Hepatocyte (in vitro differentiated cells): ENCODE measurements around the gene ALK.

Experiments
- EZH2 ChIP-seq: fragments of 200-600 bp; sonication (generic); IDR thresholded peaks from 2 replicates; pipeline ENCODE4 v1.6.1; 2016; ENCODE audit warnings: antibody characterized with exemption, mild to moderate bottlenecking, borderline replicate concordance
- EZH2phosphoT487 ChIP-seq: fragments of 200-600 bp; sonication (generic); IDR thresholded peaks from one replicate; pipeline ENCODE4 v1.6.1; 2018; ENCODE audit warnings: antibody characterized with exemption, mild to moderate bottlenecking, low read depth, moderate library complexity; ENCODE audit not compliant: unreplicated experiment, severe bottlenecking

DNA sequence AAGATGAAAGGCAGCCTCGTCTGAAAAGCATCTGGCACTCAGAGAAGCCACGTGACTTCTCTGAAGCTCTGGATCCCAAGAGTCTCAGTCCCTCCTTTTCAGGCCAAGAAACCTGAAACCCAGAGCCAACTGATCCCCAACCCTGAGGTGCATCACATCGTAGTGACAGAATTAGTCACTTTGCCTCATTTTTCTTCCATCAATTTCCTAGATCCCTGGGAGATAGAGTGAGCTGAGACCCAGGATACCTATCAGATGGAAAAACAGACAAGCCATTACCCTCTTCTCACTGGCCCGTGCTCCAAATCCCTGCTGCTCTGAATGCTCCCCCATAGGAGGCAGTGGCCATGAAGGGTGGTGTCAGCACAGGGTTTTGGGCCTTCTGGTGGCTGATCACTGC is 113.1 kb downstream of the ALK start:
- no peak for TF ChIP-seq EZH2
- TF ChIP-seq EZH2phosphoT487 = no peak
